Amygdala (tissue), 56 donors: ENCODE results near the gene PATJ.
A peak's percentile ranks its signal among the peaks of the same experiment; 100 is the strongest.
"Not testable (repeated sequence)": the region's sequence is repeated elsewhere in the genome, so short reads cannot be mapped to it uniquely, and the experiment has no call there.

Experiments used
- DNase-seq, 56 donors: peaks; one replicate each; lab custom pipeline; 2025; lab: John Stamatoyannopoulos, UW

Gene PATJ

GRCh38 chr1:61741711-61742619, at the start of gene PATJ:
PATJ (plus strand) TSS chr1:61742480; CDS start chr1:61762893, 20,413 bp downstream.
- peak in 48 of 56 donors; percentile 3 to 75 (median 32) for DNase-seq

DNA sequence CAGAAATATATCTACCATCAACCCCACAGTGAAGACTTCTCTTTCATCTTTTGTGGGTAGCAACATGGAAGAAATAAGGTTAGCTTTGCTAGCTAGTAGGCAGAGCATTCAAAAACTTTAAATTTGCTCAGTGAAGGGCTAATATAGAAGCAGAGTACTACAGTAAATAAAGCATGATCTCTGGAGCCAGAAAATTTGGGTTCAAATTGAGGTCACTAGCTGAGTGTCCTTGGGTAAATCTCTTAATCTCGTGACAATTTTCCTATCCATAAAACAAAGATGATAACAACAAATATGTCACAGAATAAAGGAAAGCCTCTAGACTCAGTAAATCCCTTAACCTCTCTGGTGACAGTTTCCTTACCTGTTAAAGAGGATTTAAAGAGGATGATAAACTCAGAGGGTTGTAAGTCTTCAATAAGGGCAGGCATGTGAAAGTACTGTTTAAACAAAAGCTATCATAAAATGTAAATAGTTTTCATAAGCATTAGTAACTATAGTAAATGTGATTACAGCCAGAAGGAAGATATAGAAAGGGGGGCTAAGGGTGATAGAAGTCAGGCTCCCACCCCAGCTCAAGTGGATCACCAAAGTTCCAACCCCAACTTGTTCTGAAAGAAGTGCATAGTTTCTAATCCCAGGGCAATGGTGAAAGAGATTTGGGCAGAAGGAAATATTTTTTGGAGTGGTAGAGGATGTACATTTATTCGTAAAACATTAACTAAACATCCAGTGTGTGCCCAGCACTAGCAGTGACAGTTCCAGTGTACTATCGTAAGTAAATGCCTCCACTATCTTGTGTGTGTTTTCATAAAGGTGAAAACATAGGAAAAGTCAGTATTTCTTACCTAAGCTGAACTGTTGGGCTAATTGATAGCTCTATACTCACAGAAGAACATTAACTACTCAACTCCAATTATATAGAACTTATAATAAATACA, 42.1 kb upstream of the PATJ start:
- no peak for DNase-seq

- DNase-seq: no peak
Measured at GRCh38 chr1:61708953-61709907, 33.0 kb upstream of the PATJ start.

- no peak for DNase-seq
Measured at GRCh38 chr1:61709908-61710289, 32.4 kb upstream of the PATJ start.

- DNase-seq: not testable (repeated sequence)
Measured at GRCh38 chr1:61711257-61711656, 31.0 kb upstream of the PATJ start.

GRCh38 chr1:61711969-61712368, 30.3 kb upstream of the PATJ start:
- no peak for DNase-seq

GRCh38 chr1:61718996-61719663, 23.1 kb upstream of the PATJ start:
- not testable (repeated sequence) for DNase-seq

- DNase-seq: no peak
Measured at GRCh38 chr1:61724506-61724812, 17.8 kb upstream of the PATJ start.

GRCh38 chr1:61724813-61725694, 17.2 kb upstream of the PATJ start, which contains the start of gene TM2D1:
TM2D1 (minus strand) TSS chr1:61725141; CDS start chr1:61725120, 21 bp downstream.
- DNase-seq: peak; percentile 37 to 93 (median 83)

DNA sequence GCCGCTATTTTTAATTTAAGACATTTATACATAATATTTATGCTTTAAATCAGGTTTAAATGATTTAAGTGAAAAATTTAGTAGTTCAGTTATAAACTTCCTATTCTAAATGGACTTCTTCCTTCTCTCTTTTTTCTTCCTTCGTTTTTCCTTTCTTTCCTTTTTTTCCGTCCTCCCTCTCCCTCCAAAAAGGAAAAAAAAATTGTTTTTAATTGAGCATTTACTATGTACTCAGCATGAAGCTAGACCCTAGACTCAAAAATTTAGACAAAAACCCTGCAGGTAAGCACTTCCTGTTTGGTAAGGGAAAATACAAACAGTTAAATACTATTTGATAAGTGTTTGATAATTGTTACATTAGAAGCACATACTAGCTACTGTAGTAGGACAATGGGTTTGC, 14.7 kb upstream of the PATJ start:
- no peak for DNase-seq

DNA sequence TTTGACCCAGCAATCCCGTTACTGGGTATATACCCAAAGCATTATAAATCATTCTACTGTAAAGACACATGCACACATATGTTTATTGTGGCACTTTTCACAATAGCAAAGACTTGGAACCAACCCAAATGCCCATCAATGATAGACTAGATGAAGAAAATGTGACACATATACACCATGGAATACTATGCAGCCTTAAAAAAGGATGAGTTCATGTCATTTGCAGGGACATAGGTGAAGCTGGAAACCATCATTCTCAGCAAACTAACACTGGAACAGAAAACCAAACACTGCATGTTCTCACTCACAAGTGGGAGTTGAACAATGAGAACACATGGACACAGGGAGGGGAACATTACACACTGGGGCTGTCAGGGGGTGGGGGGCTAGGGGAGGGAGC, 11.6 kb upstream of the PATJ start:
- DNase-seq: not testable (repeated sequence)

GRCh38 chr1:61732726-61733125, 9.6 kb upstream of the PATJ start:
- no peak for DNase-seq

GRCh38 chr1:61740751-61741700, 1.3 kb upstream of the PATJ start:
- DNase-seq: no peak

DNA sequence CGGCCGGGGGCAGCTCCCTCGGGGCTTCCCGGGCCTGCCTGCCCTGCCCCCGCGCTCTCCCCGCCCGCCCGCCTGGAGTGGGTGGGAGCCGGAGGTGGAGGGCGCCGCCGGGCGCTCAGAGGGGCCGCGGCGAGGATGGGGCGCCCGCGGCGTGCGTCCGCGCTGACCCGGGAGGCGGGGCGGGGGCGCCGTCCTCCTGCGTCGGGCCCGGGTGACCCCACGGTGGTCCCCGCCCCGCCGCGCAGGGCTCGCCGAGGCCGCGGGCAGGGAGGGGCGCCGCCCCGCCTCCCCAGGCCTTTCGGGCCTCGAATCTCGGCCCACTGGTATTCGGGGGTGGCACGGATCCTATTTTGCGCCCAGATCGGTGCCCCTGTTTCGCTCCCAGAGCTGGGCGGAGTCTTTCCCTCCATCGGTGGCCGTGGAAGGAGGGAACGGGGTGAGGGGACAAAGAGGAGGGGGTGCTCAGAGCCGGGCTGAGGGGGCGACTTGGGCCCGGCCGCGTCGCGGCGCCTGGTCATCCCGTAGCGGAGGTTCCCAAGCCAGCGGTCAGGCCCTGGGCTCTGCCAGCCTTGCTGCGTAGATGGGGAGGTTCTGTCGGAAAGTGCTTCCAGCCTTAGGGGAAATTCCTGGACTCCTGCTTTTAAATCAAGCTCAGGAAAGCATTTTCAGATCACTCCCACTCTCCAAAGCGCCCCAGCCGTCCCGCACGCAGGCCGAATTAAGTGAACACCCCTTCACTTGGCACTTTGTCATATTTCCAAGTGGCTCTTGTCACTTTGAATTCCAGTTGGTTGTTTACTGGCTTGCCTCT, 545 bp downstream of the PATJ start:
- DNase-seq: peak in 46 of 56 donors; percentile 4 to 77 (median 46)

GRCh38 chr1:61743431-61743705, 1.1 kb downstream of the PATJ start:
- no peak for DNase-seq

GRCh38 chr1:61743716-61744580, 1.7 kb downstream of the PATJ start:
- DNase-seq: peak in 1 of 56 donors; percentile 15
